ENCODE measurements around the gene CPED1.

- TF ChIP-seq, protein P1, sequence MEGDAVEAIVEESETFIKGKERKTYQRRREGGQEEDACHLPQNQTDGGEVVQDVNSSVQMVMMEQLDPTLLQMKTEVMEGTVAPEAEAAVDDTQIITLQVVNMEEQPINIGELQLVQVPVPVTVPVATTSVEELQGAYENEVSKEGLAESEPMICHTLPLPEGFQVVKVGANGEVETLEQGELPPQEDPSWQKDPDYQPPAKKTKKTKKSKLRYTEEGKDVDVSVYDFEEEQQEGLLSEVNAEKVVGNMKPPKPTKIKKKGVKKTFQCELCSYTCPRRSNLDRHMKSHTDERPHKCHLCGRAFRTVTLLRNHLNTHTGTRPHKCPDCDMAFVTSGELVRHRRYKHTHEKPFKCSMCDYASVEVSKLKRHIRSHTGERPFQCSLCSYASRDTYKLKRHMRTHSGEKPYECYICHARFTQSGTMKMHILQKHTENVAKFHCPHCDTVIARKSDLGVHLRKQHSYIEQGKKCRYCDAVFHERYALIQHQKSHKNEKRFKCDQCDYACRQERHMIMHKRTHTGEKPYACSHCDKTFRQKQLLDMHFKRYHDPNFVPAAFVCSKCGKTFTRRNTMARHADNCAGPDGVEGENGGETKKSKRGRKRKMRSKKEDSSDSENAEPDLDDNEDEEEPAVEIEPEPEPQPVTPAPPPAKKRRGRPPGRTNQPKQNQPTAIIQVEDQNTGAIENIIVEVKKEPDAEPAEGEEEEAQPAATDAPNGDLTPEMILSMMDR (conservative IDR thresholded peaks at IDR 0.05): no peak
- TF ChIP-seq ZFX (IDR thresholded peaks at IDR 0.05): no peak
Measured at GRCh38 chr7:121088870-121089269, 100.4 kb downstream of the CPED1 start.

Measured in C4-2B (cell line).